Measurements from ENCODE around the gene TLE2. TPM values are rescaled to one million over a fixed set of nuclear protein-coding genes. Genes with fewer than 3 reads are reported as not detected.

Gene TLE2
- total and polyA plus RNA-seq, 9 of the 15 experiments (the other 6 are each of a cell fraction or from before 2014, with no cell fraction given) = 0.35 to 13.1 (median 6.2) TPM

DNA sequence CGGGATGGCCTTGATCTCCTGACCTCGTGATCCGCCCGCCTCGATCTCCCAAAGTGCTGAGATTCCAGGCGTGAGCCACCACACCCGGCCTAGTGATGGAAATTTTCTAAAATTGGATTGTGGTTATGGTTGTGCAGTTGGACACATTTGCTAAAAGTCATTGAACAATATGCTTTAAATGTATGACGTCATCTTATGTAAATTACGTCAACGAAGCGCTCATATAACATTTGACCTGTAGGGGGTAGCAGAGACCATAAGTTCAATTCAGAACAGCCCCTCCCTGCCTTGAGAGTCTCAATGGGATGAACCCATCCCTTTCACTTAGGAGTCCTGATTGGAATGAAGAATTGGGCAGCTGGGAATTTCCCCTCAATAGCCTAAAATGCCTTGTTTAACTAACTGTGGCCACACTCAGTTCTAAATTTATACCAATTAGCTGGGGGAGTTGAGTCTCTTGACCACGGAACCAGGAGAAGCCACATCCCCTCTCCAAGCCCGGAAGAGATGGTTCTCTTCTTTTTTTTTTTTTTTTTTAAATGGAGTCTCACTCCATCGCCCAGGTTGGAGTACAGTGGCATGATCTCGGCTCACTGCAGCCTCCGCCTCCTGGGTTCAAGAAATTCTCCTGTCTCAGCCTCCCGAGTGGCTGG is 66.9 kb downstream of the TLE2 start (continued):
- TF ChIP-seq, protein P1, sequence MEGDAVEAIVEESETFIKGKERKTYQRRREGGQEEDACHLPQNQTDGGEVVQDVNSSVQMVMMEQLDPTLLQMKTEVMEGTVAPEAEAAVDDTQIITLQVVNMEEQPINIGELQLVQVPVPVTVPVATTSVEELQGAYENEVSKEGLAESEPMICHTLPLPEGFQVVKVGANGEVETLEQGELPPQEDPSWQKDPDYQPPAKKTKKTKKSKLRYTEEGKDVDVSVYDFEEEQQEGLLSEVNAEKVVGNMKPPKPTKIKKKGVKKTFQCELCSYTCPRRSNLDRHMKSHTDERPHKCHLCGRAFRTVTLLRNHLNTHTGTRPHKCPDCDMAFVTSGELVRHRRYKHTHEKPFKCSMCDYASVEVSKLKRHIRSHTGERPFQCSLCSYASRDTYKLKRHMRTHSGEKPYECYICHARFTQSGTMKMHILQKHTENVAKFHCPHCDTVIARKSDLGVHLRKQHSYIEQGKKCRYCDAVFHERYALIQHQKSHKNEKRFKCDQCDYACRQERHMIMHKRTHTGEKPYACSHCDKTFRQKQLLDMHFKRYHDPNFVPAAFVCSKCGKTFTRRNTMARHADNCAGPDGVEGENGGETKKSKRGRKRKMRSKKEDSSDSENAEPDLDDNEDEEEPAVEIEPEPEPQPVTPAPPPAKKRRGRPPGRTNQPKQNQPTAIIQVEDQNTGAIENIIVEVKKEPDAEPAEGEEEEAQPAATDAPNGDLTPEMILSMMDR (IDR thresholded peaks at IDR 0.05 in 2 of 3, conservative IDR thresholded peaks at IDR 0.05 in 1 of 3; ENCODE audit: insufficient read depth in 2 of 3, low read depth in 1 of 3, low read length in 3 of 3) = peak; percentile 71 to 96 (median 83)
- TF ChIP-seq, protein P2, sequence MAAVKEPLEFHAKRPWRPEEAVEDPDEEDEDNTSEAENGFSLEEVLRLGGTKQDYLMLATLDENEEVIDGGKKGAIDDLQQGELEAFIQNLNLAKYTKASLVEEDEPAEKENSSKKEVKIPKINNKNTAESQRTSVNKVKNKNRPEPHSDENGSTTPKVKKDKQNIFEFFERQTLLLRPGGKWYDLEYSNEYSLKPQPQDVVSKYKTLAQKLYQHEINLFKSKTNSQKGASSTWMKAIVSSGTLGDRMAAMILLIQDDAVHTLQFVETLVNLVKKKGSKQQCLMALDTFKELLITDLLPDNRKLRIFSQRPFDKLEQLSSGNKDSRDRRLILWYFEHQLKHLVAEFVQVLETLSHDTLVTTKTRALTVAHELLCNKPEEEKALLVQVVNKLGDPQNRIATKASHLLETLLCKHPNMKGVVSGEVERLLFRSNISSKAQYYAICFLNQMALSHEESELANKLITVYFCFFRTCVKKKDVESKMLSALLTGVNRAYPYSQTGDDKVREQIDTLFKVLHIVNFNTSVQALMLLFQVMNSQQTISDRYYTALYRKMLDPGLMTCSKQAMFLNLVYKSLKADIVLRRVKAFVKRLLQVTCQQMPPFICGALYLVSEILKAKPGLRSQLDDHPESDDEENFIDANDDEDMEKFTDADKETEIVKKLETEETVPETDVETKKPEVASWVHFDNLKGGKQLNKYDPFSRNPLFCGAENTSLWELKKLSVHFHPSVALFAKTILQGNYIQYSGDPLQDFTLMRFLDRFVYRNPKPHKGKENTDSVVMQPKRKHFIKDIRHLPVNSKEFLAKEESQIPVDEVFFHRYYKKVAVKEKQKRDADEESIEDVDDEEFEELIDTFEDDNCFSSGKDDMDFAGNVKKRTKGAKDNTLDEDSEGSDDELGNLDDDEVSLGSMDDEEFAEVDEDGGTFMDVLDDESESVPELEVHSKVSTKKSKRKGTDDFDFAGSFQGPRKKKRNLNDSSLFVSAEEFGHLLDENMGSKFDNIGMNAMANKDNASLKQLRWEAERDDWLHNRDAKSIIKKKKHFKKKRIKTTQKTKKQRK (IDR thresholded peaks at IDR 0.05; ENCODE audit: borderline replicate concordance, low read depth, low read length) = no peak
- TF ChIP-seq HIVEP1 (CRISPR knock-in tag; IDR thresholded peaks at IDR 0.05) = peak; percentile 86; the same call in 1 of the 2 replicates
- TF ChIP-seq, protein P3, sequence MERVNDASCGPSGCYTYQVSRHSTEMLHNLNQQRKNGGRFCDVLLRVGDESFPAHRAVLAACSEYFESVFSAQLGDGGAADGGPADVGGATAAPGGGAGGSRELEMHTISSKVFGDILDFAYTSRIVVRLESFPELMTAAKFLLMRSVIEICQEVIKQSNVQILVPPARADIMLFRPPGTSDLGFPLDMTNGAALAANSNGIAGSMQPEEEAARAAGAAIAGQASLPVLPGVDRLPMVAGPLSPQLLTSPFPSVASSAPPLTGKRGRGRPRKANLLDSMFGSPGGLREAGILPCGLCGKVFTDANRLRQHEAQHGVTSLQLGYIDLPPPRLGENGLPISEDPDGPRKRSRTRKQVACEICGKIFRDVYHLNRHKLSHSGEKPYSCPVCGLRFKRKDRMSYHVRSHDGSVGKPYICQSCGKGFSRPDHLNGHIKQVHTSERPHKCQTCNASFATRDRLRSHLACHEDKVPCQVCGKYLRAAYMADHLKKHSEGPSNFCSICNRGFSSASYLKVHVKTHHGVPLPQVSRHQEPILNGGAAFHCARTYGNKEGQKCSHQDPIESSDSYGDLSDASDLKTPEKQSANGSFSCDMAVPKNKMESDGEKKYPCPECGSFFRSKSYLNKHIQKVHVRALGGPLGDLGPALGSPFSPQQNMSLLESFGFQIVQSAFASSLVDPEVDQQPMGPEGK (CRISPR knock-in tag; IDR thresholded peaks at IDR 0.05; ENCODE audit: borderline replicate concordance) = no peak
- TF ChIP-seq HDGF (IDR thresholded peaks at IDR 0.05) = no peak
- peak; percentile 62; the same call in 1 of the 2 replicates for TF ChIP-seq CTBP1 (IDR thresholded peaks at IDR 0.05; ENCODE audit: borderline replicate concordance)
- no peak for TF ChIP-seq OTX1 (CRISPR knock-in tag; IDR thresholded peaks at IDR 0.05)
- peak; percentile 63; the same call in 1 of the 2 replicates for TF ChIP-seq RHOXF2B (CRISPR knock-in tag; conservative IDR thresholded peaks at IDR 0.05)
- TF ChIP-seq ZNF253 (CRISPR knock-in tag; conservative IDR thresholded peaks at IDR 0.05) = peak; percentile 62; the same call in 1 of the 2 replicates
- 0 out of 4 replicates have a peak, but pooled peaks of 1 of the 2 experiments have one; percentile 42 for TF ChIP-seq TRIM24 (IDR thresholded peaks at IDR 0.05)
- TF ChIP-seq, protein P4, sequence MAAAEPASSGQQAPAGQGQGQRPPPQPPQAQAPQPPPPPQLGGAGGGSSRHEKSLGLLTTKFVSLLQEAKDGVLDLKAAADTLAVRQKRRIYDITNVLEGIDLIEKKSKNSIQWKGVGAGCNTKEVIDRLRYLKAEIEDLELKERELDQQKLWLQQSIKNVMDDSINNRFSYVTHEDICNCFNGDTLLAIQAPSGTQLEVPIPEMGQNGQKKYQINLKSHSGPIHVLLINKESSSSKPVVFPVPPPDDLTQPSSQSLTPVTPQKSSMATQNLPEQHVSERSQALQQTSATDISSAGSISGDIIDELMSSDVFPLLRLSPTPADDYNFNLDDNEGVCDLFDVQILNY (CRISPR knock-in tag; IDR thresholded peaks at IDR 0.05) = no peak
- no peak for TF ChIP-seq PHF20 (IDR thresholded peaks at IDR 0.05; ENCODE audit: partially characterized antibody)
- TF ChIP-seq FOXK2 (conservative IDR thresholded peaks at IDR 0.05 in 1 of 2, IDR thresholded peaks at IDR 0.05 in 1 of 2; ENCODE audit: low read depth in 2 of 2) = no peak
- TF ChIP-seq SRSF1 (IDR thresholded peaks at IDR 0.05; ENCODE audit: low read depth, low read length) = no peak
- TF ChIP-seq, protein P5, sequence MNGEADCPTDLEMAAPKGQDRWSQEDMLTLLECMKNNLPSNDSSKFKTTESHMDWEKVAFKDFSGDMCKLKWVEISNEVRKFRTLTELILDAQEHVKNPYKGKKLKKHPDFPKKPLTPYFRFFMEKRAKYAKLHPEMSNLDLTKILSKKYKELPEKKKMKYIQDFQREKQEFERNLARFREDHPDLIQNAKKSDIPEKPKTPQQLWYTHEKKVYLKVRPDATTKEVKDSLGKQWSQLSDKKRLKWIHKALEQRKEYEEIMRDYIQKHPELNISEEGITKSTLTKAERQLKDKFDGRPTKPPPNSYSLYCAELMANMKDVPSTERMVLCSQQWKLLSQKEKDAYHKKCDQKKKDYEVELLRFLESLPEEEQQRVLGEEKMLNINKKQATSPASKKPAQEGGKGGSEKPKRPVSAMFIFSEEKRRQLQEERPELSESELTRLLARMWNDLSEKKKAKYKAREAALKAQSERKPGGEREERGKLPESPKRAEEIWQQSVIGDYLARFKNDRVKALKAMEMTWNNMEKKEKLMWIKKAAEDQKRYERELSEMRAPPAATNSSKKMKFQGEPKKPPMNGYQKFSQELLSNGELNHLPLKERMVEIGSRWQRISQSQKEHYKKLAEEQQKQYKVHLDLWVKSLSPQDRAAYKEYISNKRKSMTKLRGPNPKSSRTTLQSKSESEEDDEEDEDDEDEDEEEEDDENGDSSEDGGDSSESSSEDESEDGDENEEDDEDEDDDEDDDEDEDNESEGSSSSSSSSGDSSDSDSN (IDR thresholded peaks at IDR 0.05; ENCODE audit: borderline replicate concordance in 1 of 2, low read depth in 2 of 2, low read length in 2 of 2) = no peak
- TF ChIP-seq BDP1 (IDR thresholded peaks at IDR 0.05; ENCODE audit: insufficient read depth, insufficient read length) = no peak
- TF ChIP-seq ASH1L (IDR thresholded peaks at IDR 0.05; ENCODE audit: borderline replicate concordance, low read depth, partially characterized antibody) = no peak
